Hepatic stellate cell (primary cell): ENCODE measurements around the gene TMEM132D.

Experiments
- DNase-seq: peaks from one replicate; pipeline ENCODE4 v3.0.0; 2011; ENCODE audit warnings: low spot score

TMEM132D gene

GRCh38 chr12:129723260-129723659 lies 180.6 kb downstream of the TMEM132D start:
- DNase-seq = no peak

DNA sequence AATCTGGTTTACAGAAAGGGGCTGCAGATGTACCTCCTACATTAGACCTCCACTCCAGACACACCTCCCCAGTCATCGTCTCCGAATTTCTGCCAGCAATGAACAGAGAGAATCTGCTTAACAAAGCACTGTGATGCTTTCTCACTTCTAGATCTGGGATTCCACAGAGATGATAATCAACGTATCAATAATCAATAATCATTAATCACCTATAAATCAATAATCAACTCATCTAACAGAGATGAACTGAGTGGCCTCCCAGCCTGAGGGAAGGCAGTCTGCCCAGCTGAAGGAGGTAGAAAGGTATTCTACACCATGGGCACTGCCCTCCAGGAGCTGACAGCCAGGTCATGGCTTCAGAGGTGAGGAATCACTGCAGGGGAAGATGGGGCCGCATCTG lies 183.2 kb downstream of the TMEM132D start:
- no peak for DNase-seq

GRCh38 chr12:129719416-129719815 lies 184.4 kb downstream of the TMEM132D start:
- no peak for DNase-seq

- no peak for DNase-seq
These were observed 186.4 kb downstream of the TMEM132D start for GRCh38 chr12:129717438-129717837.

DNA sequence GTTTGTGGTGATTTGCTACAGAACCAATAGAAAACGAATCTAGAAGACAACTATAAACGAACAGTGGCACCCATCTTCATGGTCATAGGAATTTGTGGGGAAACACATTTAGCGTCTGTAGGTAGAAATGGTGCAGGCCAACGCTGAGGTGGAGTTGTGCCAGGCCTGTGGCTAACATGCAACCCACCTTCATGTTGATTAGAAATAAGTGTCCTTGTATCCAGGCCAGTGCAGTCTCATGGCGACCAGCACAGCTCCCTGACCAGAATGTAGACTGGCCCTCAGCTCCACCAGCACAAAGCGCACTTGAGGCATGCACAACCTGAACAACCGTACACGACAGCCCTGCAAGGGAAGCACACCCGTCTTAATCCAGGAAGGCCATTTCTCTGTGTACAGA lies 187.0 kb downstream of the TMEM132D start:
- DNase-seq = no peak

DNA sequence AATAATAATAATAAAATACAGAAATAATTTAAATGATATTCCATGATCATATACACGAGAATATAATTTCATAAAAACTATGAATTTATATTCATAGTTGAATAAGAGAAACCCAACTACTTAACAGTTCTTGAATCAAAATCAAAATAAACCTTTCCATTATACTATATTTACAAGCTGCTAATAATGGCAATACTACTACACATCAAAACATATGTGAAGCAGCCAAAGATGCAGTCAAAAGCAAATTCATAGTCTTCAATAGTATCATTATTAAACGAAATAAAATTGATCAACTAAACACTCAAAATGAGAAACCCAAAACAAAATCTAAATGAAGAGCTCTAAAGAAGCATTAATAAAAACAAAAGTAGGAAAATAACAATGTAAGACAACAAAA lies 197.1 kb downstream of the TMEM132D start:
- DNase-seq = no peak

DNA sequence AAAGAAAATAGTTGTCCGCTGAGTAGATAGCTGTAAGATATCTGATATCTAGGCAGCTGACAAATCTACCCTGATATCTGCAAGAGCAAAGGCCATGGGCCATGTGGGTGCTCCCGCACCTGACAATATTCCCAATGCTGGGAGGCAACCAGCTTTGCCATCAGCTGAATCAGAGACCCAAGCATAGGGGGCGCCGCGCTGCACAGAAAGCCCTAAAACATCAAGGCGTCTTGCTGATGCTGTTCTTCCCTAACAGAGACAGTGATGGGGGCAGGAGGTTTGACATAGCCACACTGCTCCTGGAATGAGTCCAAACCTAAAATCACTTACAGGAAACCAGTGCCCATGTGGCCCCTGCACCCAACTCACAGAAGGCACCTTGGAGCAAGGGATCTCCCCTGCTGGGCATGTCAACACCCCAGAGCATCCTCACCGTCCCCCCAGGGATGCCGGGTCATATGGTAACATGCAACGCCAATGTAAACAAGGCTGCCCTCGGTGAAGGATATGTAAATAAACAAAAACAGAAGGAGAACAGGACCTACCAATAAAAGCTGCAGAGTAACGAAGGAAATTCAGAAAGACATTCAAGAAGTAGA lies 199.5 kb downstream of the TMEM132D start:
- DNase-seq = no peak

DNA sequence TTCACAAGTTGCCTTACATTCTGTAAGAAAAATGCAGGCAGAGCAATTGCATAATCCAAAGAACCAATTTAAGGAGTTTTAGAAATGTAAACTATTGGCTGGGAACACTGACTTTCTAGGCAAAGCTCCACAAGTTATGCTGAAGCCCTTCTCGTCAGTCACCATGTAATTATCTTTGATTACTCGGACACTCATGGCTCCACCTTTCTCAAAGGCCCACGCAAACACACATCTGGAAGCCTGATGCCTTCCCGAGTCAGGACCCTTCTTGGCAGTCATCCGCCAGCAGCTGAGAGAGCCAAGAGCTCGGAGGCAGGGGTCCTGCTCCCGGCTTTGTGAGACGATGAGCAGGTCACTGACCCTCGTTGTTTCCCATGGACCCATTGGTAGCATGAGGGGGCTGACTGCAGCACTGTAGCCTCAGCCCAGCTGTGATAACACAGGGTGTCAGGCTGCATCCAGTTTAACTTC lies 202.2 kb downstream of the TMEM132D start:
- no peak for DNase-seq

DNA sequence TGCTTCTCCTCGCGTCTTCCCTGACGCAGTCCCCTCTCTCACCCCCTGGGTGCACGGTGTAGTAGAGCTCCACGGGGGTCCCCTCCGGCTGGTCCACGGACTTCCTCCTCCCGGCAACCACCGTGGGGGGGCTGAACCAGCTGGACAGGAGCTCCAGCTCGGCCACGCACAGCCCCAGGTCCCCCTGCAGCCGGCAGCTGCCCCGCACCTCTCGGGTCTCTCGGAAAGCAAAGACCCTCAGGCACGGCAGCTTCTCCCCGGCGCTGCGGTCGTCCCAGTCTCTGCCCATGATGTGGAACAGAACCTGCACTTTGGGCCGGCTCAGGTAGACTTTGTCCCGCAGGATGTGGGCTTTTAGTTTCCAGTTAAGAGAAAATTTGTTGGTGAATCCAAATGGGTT lies 203.8 kb downstream of the TMEM132D start:
- no peak for DNase-seq

DNA sequence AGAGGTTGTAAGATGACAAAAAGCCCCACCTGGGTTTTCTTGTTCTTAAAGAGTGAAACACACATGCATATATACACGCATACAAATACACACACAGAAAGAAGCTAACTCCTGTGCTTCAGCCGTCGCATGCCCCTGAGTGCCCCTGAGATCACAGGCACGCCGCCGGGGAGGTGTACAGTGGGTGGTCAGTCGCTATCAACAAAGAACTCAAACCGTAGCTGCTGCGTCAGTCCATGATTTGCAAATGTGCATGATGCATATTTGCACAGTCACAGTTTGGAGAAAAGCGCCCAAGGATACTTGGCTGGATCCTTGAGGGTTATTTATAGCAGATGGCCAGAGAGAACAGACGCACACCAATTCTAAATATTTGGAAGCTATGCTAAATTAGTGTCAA lies 206.9 kb downstream of the TMEM132D start:
- no peak for DNase-seq

GRCh38 chr12:129696405-129696804 lies 207.4 kb downstream of the TMEM132D start:
- DNase-seq = no peak

DNA sequence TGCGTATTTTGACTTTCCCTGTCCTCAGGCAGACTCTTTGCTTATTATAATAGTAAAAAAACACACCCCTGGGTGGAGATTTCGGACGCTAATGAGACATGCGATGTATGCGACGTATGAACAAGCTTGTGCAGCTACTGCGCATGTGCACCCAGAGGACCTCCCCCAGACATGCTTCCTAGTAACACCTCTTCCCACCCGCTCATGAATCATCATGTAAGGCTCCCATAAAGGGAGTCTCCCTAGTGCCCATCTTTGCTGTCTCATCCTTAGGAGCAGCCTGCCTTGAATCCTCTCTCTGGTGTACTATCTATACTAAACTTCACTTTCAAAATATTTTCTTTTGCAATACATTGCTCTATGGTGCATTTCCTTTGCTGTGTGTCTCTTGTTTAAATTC lies 210.1 kb downstream of the TMEM132D start:
- no peak for DNase-seq

DNA sequence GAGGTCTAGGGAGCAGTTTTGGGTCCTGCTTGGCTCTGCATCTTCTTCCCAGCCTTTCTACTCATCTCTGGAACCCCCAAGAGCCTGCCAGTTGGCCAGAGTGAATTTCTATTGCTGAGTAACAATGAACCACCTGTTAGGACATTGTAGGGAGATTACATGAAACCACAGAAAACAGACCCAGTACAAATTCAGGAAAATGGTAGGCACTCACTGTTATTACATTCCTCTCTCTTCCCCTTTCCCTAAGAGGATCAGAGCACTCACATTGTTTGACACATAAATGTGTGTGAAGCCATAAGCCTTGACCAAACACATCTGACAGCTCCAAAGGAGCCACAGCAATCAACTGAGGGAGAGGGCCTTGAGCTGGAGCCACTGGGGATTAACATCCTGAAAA lies 216.1 kb downstream of the TMEM132D start:
- DNase-seq = no peak

DNA sequence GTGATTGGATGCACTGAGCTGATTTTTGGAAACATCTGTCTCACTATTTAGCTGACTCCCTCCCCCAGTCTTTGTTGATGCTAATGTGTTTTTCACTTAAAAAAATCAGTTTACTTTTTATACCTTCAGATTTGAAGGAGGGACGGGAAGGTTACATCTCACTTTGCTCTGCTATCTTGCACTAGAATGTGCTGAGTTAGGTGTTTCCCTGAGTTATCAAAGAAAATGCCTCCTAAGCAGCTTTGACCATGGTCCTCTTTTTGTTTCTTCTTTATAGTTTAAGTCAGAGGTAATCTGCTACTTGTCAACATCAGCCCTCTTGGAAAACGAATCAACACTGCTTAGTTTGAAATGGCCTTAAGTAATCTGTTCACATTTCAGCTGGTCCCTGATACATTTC lies 222.0 kb downstream of the TMEM132D start:
- DNase-seq = no peak

DNA sequence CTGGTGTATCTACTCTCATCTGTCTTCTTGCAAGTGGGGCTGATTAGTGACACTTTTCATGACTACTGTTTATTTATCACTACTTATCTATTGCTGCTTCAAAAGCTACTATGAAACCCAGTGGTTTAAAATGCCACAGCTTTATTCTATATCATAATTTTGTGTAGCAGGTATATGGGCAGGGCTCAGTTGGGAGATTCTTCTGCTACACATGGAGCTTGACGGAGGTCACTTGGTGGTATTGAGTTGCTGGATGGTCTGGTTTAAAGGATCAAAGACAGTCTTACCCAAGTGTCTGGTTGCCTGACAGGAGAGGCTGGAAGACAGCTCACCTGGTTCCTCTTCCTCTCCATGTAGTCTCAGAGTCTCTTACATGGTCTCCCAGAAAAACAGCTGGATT lies 222.7 kb downstream of the TMEM132D start:
- no peak for DNase-seq

DNA sequence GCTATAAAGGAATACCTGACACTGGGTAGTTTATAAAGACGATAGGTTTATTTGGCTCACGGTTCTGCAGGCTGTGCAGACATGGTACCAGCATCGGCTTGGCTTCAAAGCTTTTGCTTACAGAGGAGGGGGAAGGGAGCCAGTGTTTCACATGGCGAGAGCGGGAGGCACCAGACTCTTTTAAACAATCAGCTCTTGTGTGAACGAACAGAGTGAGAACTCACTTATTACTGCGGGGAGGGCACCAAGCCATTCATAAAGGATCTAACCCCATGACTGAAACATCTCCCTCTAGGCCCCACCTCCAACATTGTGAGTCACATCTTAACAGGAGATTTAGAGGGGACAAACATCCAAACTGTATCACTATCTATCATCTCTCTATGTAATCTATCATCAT lies 227.4 kb downstream of the TMEM132D start:
- no peak for DNase-seq

DNA sequence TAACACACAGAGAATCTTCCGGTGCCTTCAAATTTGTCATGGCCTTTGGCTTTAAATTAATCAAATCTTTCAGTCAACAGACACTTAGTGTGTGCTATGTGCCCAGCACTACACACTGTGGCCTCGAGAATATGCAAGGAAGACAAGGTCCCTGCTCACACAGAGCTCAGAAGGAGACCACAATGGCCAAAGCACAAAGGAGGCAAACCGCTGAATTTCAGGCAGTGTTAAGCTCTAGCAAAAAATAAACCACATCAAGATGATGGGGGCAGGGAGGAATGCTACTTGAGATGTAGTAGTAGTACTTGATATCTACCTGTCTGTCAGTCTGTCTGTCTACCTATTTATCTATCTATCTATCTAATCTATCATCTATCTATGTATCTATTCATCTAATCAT lies 227.9 kb downstream of the TMEM132D start:
- DNase-seq = no peak

DNA sequence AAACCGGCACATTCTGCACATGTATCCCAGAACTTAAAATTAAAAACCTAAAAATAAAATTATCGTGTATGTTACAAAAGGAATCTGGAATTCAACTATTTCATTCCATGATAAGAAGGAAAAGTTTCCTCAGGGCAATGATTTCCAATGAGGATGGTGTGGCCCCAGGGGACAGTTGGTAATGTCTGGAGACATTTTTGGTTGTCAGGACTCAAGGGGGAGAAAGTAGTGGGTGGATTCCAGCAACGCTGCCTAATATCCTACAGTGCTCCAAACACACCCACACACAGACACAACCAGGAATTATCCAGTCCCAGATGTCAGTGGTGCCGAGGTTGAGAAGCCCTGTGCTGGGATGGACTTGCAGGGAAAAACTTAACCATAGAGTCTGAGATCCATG lies 228.3 kb downstream of the TMEM132D start:
- DNase-seq = no peak

- no peak for DNase-seq
These were observed 230.0 kb downstream of the TMEM132D start for GRCh38 chr12:129673806-129674205.

- no peak for DNase-seq
These were observed 231.7 kb downstream of the TMEM132D start for GRCh38 chr12:129672110-129672509.

GRCh38 chr12:129670256-129670920 lies 233.4 kb downstream of the TMEM132D start:
- DNase-seq = no peak

- DNase-seq = no peak
These were observed 238.4 kb downstream of the TMEM132D start for GRCh38 chr12:129665414-129665813.

- DNase-seq = no peak
These were observed 241.6 kb downstream of the TMEM132D start for GRCh38 chr12:129662234-129662633.

GRCh38 chr12:129660946-129661345 lies 242.9 kb downstream of the TMEM132D start:
- DNase-seq = no peak
